Measurements from ENCODE around the gene MAZ. TPM values are rescaled to one million over a fixed set of nuclear protein-coding genes. Genes with fewer than 3 reads are reported as not detected.

MAZ gene
- 161 to 190 TPM (median 174 TPM) in 5 replicates for total RNA-seq (2022; extraction: Qiagen RNA extraction; ENCODE audit: low read depth)

DNA sequence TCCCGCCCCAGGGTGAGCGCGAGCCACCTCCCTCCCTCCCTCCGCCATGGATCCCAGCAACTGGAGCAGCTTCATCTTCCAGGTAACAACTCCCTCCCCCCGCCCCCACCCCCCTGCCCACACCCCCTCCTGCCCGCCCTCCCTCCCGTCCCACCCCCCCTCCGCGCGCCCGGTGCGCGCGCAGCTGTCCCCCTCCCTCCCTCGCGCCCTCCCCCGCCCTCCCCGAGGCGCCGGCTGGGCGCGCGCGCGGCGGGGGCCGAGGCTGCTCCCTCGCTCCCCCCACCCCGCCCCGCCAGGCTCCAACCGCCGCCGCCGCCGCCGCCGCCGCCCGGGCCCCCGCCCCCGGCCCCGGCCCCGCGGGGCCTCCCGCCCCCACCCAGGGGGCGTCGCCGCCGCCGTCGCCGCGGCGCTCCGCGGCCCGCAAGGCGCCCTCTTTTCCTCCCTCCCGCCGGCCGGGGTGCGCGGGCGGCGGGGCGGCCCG lies at the start of gene MAZ:
MAZ (plus strand) TSS at position 431 of the 481 bp plus-strand sequence. CDS start 173 bp downstream, outside the sequence.

DNA sequence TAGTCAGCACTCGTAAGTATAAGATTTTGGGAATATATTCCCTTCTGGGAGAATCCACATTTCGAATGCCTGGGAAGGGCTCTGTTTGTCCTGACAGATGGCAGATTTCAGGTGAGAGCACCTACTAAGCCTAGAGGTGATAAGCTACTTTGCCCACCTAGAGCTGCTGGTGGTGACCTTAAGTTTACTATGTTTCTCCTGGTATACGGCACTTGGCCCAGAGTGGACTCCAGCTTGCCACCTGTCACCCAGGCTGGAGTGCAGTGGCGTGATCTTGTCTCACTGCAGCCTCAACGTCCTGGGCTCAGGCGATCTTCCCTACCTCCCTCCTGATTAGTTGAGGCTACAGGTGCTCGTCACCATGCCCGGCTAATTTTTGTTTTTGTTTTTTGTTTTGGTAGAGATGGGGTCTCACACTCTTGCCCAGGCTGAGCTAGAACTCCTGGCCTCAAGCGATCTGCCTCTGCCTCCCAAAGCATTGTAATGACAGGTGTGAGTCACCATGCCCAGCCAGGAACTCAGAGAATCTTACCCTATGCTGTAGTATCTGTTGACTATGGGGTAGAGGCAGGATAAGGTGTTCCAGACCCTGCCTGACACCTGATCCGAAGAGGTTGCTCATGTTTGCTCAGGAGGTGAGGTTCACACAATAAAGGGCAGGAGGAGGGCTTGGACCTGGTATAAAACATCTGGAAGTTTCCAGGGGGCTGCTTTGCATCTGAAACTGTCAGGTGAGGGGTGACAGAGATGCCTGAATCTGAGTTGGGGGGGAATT lies 28.6 kb upstream of the MAZ start, which contains the start of gene ZG16:
ZG16 (plus strand) TSS at position 681 of the 775 bp plus-strand sequence. CDS start 1,011 bp downstream, outside the sequence.

DNA sequence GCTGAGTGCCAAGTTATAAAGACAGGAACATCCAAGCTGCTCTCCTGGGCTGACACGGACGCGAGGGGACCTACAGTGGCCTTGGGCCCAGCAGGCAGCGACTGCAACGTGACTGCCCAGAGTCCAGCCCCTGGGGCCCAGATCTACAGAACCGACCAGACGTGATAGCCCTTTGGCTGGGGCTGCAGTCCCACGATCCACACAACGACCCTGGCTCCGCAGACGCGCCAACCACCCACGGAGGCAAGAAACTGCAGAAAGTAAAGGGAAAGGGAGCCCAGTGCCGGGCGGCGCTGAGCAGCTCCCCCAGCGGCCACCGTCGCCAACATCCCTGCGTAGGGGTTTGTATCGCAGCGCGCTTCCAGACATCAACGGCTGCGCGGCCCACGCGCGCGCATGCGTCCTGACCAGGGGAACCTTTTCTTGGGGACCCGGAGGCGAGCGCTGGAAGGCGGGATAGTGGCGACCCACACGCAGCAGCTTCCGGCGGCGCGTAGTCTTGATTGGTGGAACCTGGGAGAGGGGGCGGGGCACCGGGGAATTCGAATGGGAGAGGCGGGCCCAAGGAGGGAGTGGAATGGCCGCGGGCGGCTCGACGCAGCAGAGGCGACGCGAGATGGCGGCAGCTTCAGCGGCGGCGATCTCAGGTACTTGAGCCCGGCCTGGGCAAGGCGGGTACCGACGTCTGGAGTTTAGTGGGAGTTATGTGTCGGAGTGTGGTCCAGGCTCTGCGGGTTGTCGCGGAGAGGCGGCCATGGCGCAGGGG lies 16.0 kb upstream of the MAZ start, which contains the start of gene KIF22:
KIF22 (plus strand) TSS at position 569 of the 766 bp plus-strand sequence; CDS start at position 578, 9 bp downstream.

DNA sequence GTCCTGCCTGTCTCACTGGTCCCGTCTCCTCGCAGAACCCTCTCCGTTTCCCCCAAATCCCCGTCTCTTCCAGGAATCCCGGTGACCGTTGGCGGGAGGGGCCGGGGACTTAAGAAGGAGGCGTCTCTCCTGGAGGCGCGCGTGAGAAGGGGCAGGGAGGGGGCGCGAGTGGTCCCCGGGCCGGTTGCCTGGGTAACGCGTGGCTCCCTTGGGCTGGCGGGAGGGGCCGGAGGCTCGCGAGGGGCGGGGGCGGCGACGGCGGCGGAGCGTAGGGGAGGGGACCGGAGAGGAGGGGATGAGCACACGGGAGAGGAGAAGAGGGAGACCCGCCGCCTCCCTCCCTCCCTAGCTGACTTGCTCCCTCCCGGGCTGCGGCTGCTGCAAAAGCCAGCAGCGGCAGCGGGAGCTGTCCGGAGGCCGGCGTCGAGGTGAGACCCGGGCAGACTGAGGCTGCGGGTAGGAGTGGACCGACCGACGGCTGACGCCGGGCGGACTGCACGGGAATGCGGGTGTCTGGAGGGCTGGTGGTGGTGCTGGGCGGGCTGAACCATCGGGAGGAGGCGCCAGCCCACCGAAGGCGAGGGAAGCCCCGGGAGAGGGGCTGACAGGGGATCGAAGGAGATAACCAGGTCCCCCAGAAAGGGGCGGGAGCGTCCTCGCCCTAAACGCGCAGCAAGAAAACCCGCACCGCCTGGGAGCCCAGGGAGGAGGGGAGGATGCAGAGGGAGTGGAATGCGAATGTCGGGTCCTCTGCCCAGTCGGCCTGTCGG lies 5.8 kb downstream of the MAZ start, which contains the start of gene PRRT2:
PRRT2 (plus strand) TSS at position 298 of the 770 bp plus-strand sequence. CDS start 862 bp downstream, outside the sequence.

DNA sequence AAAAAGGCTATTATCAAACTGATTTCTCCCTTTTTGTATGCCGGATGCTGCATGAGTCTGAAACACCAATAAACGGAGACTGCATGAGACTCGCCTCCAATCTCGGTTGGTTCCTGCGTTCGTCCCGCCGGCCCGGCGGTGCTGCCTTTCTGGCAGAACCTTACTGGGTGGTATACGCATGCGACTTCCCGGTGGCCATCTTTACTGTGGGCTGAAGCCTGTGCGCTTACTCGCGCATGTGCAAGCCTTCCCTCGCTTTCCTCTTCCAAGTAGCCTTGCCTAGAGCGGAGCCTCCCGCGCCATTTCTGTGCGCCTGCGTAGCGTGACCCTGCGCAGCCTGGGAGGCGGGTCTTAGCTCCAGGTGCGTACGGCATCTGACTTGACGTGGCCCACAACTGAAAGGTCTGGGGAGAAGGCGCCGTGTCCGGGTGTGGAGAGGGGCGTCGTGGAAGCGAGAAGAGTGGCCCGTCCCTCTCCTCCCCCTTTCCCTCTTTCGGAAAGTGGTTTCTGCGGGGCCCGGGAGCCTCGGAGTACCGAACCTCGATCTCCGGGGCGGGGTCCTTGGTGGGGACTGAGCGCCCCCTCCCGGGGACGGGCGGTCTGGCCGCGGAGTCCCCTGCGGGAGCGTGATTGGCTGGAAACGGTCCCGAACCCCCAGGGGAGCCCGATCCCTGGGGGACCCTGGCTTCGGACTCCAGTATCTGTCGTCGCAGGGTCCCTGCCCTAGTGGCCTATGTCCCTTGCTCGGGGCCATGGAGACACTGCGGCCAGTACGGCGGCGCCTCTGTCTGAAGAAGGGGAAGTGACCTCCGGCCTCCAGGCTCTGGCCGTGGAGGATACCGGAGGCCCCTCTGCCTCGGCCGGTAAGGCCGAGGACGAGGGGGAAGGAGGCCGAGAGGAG lies 9.7 kb downstream of the MAZ start, which contains the start of gene PAGR1:
PAGR1 (plus strand) TSS at position 360 of the 901 bp plus-strand sequence; CDS start at position 734, 374 bp downstream.

DNA sequence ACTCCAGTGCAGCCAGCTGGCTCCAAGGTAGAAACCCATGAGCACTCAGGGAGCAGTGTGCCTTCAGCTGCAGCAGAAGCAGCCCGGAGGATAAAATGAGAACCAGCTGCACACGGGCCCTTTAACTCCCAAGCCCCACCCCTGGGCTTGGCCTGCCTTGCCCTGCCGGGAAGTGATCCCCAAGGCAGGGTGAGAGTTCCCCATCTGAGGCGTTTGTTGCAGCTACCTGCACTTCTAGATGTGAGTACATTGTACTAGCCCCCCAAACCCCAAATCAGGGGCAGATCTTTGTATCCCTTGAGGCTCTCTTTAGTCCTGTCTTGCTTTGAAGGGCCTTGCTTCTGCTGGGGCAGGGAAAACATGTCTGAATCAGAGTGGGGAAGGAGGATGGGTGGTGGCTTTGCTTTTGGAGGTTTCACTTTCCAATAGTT lies 14.0 kb downstream of the MAZ start, which contains the start of gene MVP:
MVP (plus strand) TSS at position 192 of the 431 bp plus-strand sequence. CDS start 10,088 bp downstream, outside the sequence.

Other genes with a start within 250 kb of the MAZ start
- 0.01 TPM in 1 of 5 replicates, not detected in the others for gene SPN, start 143.3 kb upstream of the MAZ start, total RNA-seq (2022; extraction: Qiagen RNA extraction; ENCODE audit: low read depth)
- 0.70 to 1.1 TPM (median 1.0 TPM) in 5 replicates for gene QPRT, start 127.3 kb upstream of the MAZ start, total RNA-seq (2022; extraction: Qiagen RNA extraction; ENCODE audit: low read depth)
- not detected in 5 replicates for gene C16orf54, start 60.5 kb upstream of the MAZ start, total RNA-seq (2022; extraction: Qiagen RNA extraction; ENCODE audit: low read depth)
- gene ZG16, start 28.3 kb upstream of the MAZ start, total RNA-seq (2022; extraction: Qiagen RNA extraction; ENCODE audit: low read depth) = not detected in 5 replicates
- 82.7 to 99.4 TPM (median 93.4 TPM) in 5 replicates for gene KIF22, start 15.8 kb upstream of the MAZ start, total RNA-seq (2022; extraction: Qiagen RNA extraction; ENCODE audit: low read depth)
- 0.30 to 0.66 TPM (median 0.47 TPM) in 5 replicates for gene PRRT2, start 5.7 kb downstream of the MAZ start, total RNA-seq (2022; extraction: Qiagen RNA extraction; ENCODE audit: low read depth)
- 38.1 to 50.7 TPM (median 43.2 TPM) in 5 replicates for gene PAGR1, start 9.6 kb downstream of the MAZ start, total RNA-seq (2022; extraction: Qiagen RNA extraction; ENCODE audit: low read depth)
- 104 to 131 TPM (median 118 TPM) in 5 replicates for gene MVP, start 13.9 kb downstream of the MAZ start, total RNA-seq (2022; extraction: Qiagen RNA extraction; ENCODE audit: low read depth)
- gene CDIPT, start 56.7 kb downstream of the MAZ start, total RNA-seq (2022; extraction: Qiagen RNA extraction; ENCODE audit: low read depth) = 61.8 to 108 TPM (median 95.9 TPM) in 5 replicates
- gene SEZ6L2, start 93.0 kb downstream of the MAZ start, total RNA-seq (2022; extraction: Qiagen RNA extraction; ENCODE audit: low read depth) = 17.9 to 25.3 TPM (median 20.4 TPM) in 5 replicates
- gene ASPHD1, start 94.0 kb downstream of the MAZ start, total RNA-seq (2022; extraction: Qiagen RNA extraction; ENCODE audit: low read depth) = 18.0 to 30.1 TPM (median 26.7 TPM) in 5 replicates
- gene KCTD13, start 119.7 kb downstream of the MAZ start, total RNA-seq (2022; extraction: Qiagen RNA extraction; ENCODE audit: low read depth) = 14.4 to 23.0 TPM (median 19.8 TPM) in 5 replicates
- 80.4 to 105 TPM (median 102 TPM) in 5 replicates for gene TMEM219, start 155.6 kb downstream of the MAZ start, total RNA-seq (2022; extraction: Qiagen RNA extraction; ENCODE audit: low read depth)
- 26.3 to 36.4 TPM (median 33.8 TPM) in 5 replicates for gene TAOK2, start 167.3 kb downstream of the MAZ start, total RNA-seq (2022; extraction: Qiagen RNA extraction; ENCODE audit: low read depth)
- gene HIRIP3, start 189.1 kb downstream of the MAZ start, total RNA-seq (2022; extraction: Qiagen RNA extraction; ENCODE audit: low read depth) = 13.7 to 15.6 TPM (median 14.3 TPM) in 5 replicates
- gene INO80E, start 189.7 kb downstream of the MAZ start, total RNA-seq (2022; extraction: Qiagen RNA extraction; ENCODE audit: low read depth) = 109 to 115 TPM (median 109 TPM) in 5 replicates
- gene DOC2A, start 204.5 kb downstream of the MAZ start, total RNA-seq (2022; extraction: Qiagen RNA extraction; ENCODE audit: low read depth) = 1.7 to 3.3 TPM (median 2.3 TPM) in 5 replicates
- not detected in 5 replicates for gene C16orf92, start 216.7 kb downstream of the MAZ start, total RNA-seq (2022; extraction: Qiagen RNA extraction; ENCODE audit: low read depth)
- gene TLCD3B, start 224.7 kb downstream of the MAZ start, total RNA-seq (2022; extraction: Qiagen RNA extraction; ENCODE audit: low read depth) = 0.21 to 0.48 TPM (median 0.47 TPM) in 4 of 5 replicates, not detected in the other

All from A549 treated with RU486 at 1 μM for 4 hours (cell line).